HFFc6 (cell line): Measurements from ENCODE around the gene CCDC24. TPM values are rescaled to one million over a fixed set of nuclear protein-coding genes. Genes with fewer than 3 reads are reported as not detected.

ENCODE experiments used
- DNase-seq: peaks from one replicate; pipeline ENCODE4 v3.0.0-alpha.2; 2018
- H3K27ac Mint-ChIP-seq: 2 replicates; pipeline ENCODE4 v1.8.0; 2020; ENCODE audit warnings: mild to moderate bottlenecking, mixed read lengths
- H3K27me3 Mint-ChIP-seq: 2 replicates; pipeline ENCODE4 v1.8.0; 2021; ENCODE audit warnings: mild to moderate bottlenecking, moderate library complexity, mixed read lengths; ENCODE audit not compliant: insufficient read depth
- H3K36me3 Mint-ChIP-seq: 2 replicates; pipeline ENCODE4 v1.8.0; 2021; ENCODE audit warnings: low read depth, mixed read lengths
- H3K4me1 Mint-ChIP-seq: 2 replicates; pipeline ENCODE4 v1.8.0; 2020; ENCODE audit warnings: low read depth, mixed read lengths
- H3K4me3 Mint-ChIP-seq: 2 replicates; pipeline ENCODE4 v1.8.0; 2020; ENCODE audit warnings: mild to moderate bottlenecking, moderate library complexity, mixed read lengths
- H3K9me3 Mint-ChIP-seq: 2 replicates; pipeline ENCODE4 v1.8.0; 2020; ENCODE audit warnings: mild to moderate bottlenecking, mixed read lengths
- CTCF ChIP-seq: fragments of 200-600 bp; sonication (generic); IDR thresholded peaks from 2 replicates; pipeline ENCODE4 v1.5.0; 2021; ENCODE audit warnings: antibody characterized with exemption, mild to moderate bottlenecking
- total RNA-seq, 6 experiments: library from RNA; stranded (reverse); fragmentation: NEBNext Ultra II Directional; extraction: Animal tissue kit (Norgen Biotek cat#: 25700); gene quantifications; 2 replicates in 1 of 6; 3 replicates in 5 of 6; pipeline ENCODE4 v1.2.3, GENCODE V29; 2021

CCDC24 gene
- total RNA-seq, 6 experiments from 2014 or later: 5.6 to 7.7 (median 6.5) TPM

GRCh38 chr1:43987159-43987902, 4.1 kb upstream of the CCDC24 start:
- H3K9me3 Mint-ChIP-seq: no peaks in the 10 kb centered on the region
- peaks cover 21% of the 10 kb centered on the region for H3K36me3 Mint-ChIP-seq
- no peak for DNase-seq
- H3K4me1 Mint-ChIP-seq: peaks cover 44% of the 10 kb centered on the region
- TF ChIP-seq CTCF: no peak
- H3K4me3 Mint-ChIP-seq: no peak overlapping the region
- H3K27ac Mint-ChIP-seq: peak overlapping the region; percentile 59
- H3K27me3 Mint-ChIP-seq: peaks cover 11% of the 10 kb centered on the region

- H3K4me3 Mint-ChIP-seq: peak overlapping the region; percentile 89
Observed at GRCh38 chr1:43990271-43991199, 864 bp upstream of the CCDC24 start.

GRCh38 chr1:43991200-43991475, 261 bp upstream of the CCDC24 start:
- no peaks in the 10 kb centered on the region for H3K36me3 Mint-ChIP-seq
- no peak for TF ChIP-seq CTCF
- H3K4me3 Mint-ChIP-seq: peak overlapping the region; percentile 89
- peaks cover 34% of the 10 kb centered on the region for H3K4me1 Mint-ChIP-seq
- no peak for DNase-seq
- peak overlapping the region; percentile 90 for H3K27ac Mint-ChIP-seq
- peaks cover 10% of the 10 kb centered on the region; the same call in 1 of the 2 replicates for H3K27me3 Mint-ChIP-seq
- H3K9me3 Mint-ChIP-seq: no peaks in the 10 kb centered on the region

More at GRCh38 chr1:43990271-43991199, 864 bp upstream of the CCDC24 start:
- DNase-seq: no peak
- H3K36me3 Mint-ChIP-seq: peaks cover 6% of the 10 kb centered on the region
- TF ChIP-seq CTCF: peak; percentile 54
- peaks cover 40% of the 10 kb centered on the region for H3K4me1 Mint-ChIP-seq
- H3K9me3 Mint-ChIP-seq: no peaks in the 10 kb centered on the region
- H3K27me3 Mint-ChIP-seq: peaks cover 10% of the 10 kb centered on the region; the same call in 1 of the 2 replicates
- H3K27ac Mint-ChIP-seq: peak overlapping the region; percentile 90

- peaks cover 10% of the 10 kb centered on the region; the same call in 1 of the 2 replicates for H3K27me3 Mint-ChIP-seq
- no peak for DNase-seq
- H3K9me3 Mint-ChIP-seq: no peaks in the 10 kb centered on the region
- peak overlapping the region; percentile 90; the same call in 1 of the 2 replicates for H3K27ac Mint-ChIP-seq
- H3K4me1 Mint-ChIP-seq: peaks cover 22% of the 10 kb centered on the region
- no peaks in the 10 kb centered on the region for H3K36me3 Mint-ChIP-seq
- H3K4me3 Mint-ChIP-seq: peak overlapping the region; percentile 89
- TF ChIP-seq CTCF: no peak
Observed at GRCh38 chr1:43992232-43992995, 1.0 kb downstream of the CCDC24 start.

- Mint-ChIP-seq H3K36me3 (no peaks in the 10 kb centered on the region), H3K27ac (no peak overlapping the region)
- no peak for TF ChIP-seq CTCF
Observed at GRCh38 chr1:43993206-43993914, 2.0 kb downstream of the CCDC24 start.

More at GRCh38 chr1:43993206-43993914, 2.0 kb downstream of the CCDC24 start:
- Mint-ChIP-seq H3K4me1 (peaks cover 19% of the 10 kb centered on the region), H3K27me3 (peaks cover 10% of the 10 kb centered on the region; the same call in 1 of the 2 replicates), H3K4me3 (no peak overlapping the region), H3K9me3 (no peaks in the 10 kb centered on the region)
- DNase-seq: no peak
